Gastroesophageal sphincter (tissue), 4 donors: ENCODE measurements around the gene ABCG1. TPM values are rescaled to one million over a fixed set of nuclear protein-coding genes. Genes with fewer than 3 reads are reported as not detected.

Source experiments
- ATAC-seq: fragments of 150-250 bp; one replicate; pipeline ENCODE4 v1.9.1; 2016; ENCODE audit warnings: mild to moderate bottlenecking, moderate library complexity
- H3K27ac ChIP-seq, 4 donors: fragments of 200-600 bp; sonication (generic) in 3 of 4; 1 replicate in 3 of 4; 2 replicates in 1 of 4; pipeline ENCODE4 v1.5.1; 2016 to 2019
- H3K27me3 ChIP-seq: fragments of 200-600 bp; sonication (generic); one replicate; pipeline ENCODE4 v1.5.1; 2019
- H3K36me3 ChIP-seq, 2 donors: fragments of 200-600 bp; sonication (generic); one replicate each; pipeline ENCODE4 v1.5.1; 2019; ENCODE audit warnings: control low read depth in 1 of 2
- H3K4me1 ChIP-seq, 3 donors: fragments of 200-600 bp; sonication (generic); 1 replicate in 2 of 3; 2 replicates in 1 of 3; pipeline ENCODE4 v1.5.1; 2016 to 2019; ENCODE audit warnings: control low read depth in 2 of 3
- H3K4me3 ChIP-seq, 2 donors: fragments of 200-600 bp; sonication (generic); one replicate each; pipeline ENCODE4 v1.5.1; 2019; ENCODE audit warnings: mild to moderate bottlenecking in 1 of 2, moderate library complexity in 1 of 2
- H3K9me3 ChIP-seq, 3 donors: fragments of 200-600 bp; sonication (generic); one replicate each; pipeline ENCODE4 v1.5.1; 2017 to 2019; ENCODE audit warnings: control low read depth in 2 of 3
- CTCF ChIP-seq, 4 experiments: fragments of 200-600 bp in 2 of 4; fragments of 450-650 bp in 2 of 4; sonication (generic) in 1 of 4; IDR thresholded peaks; one replicate each; pipeline ENCODE4 v1.5.1; 2017 to 2019; ENCODE audit warnings: antibody characterized with exemption in 4 of 4, mild to moderate bottlenecking in 2 of 4, moderate library complexity in 2 of 4
- EP300 ChIP-seq: sonication (generic); formaldehyde crosslinking; IDR thresholded peaks from one replicate; pipeline ENCODE4 v1.6.1; 2017; ENCODE audit warnings: antibody characterized with exemption, mild to moderate bottlenecking
- POLR2A ChIP-seq, 2 donors: fragments of 450-650 bp; IDR thresholded peaks; one replicate each; pipeline ENCODE4 v1.6.1; 2017; ENCODE audit warnings: antibody characterized with exemption in 2 of 2, mild to moderate bottlenecking in 2 of 2, moderate library complexity in 1 of 2
- POLR2AphosphoS5 ChIP-seq: sonication (generic); formaldehyde crosslinking; IDR thresholded peaks from one replicate; pipeline ENCODE4 v1.6.1; 2017; ENCODE audit warnings: antibody characterized with exemption
- WGBS, 2 donors: methylation state at CpG; one replicate each; pipeline ENCODE4 v1.1.5; 2018; ENCODE audit warnings: low coverage in 1 of 2; 5-methylcytosine and 5-hydroxymethylcytosine counted together
- total RNA-seq, 4 donors: library from RNA; depleted of rRNA; stranded (reverse); fragments of >200 nt; gene quantifications; one replicate each; pipeline ENCODE4 v1.1.0, GENCODE V29; 2016

ABCG1 gene
- total RNA-seq, 4 donors from 2014 or later, result 15.9 to 21.8 (median 18.0) TPM

- no peak for TF ChIP-seq EP300
- TF ChIP-seq CTCF (IDR thresholded peaks at IDR 0.05), result no peak
- no peak for TF ChIP-seq POLR2A (IDR thresholded peaks at IDR 0.05)
- no peak for TF ChIP-seq POLR2AphosphoS5
- Histone ChIP-seq H3K9me3 (no peaks in the 10 kb centered on the region), H3K27me3 (no peaks in the 10 kb centered on the region), H3K36me3 (no peaks in the 10 kb centered on the region), H3K4me3 (no peak overlapping the region), H3K4me1 (peaks cover 0 to 52% (median 0%) of the 10 kb centered on the region in 3 donors), H3K27ac (no peak overlapping the region)
- 83% methylated on average over 2 of the region's 8 CpGs; no CpG with 5 or more reads in 1 of the 2 donors for WGBS, 2 donors
- no peak for ATAC-seq
Observed at GRCh38 chr21:42253466-42253865, 34.5 kb downstream of the ABCG1 start.

- WGBS, 2 donors, result 65 to 67% methylated on average over 6 of the region's 6 CpGs
- Histone ChIP-seq H3K4me1 (peaks cover 0 to 58% (median 0%) of the 10 kb centered on the region in 3 donors), H3K27ac (no peak overlapping the region), H3K4me3 (no peak overlapping the region), H3K27me3 (no peaks in the 10 kb centered on the region), H3K9me3 (no peaks in the 10 kb centered on the region), H3K36me3 (no peaks in the 10 kb centered on the region)
- TF ChIP-seq CTCF (IDR thresholded peaks at IDR 0.05) (no peak), POLR2A (IDR thresholded peaks at IDR 0.05) (no peak), POLR2AphosphoS5 (no peak), EP300 (no peak)
- no peak for ATAC-seq
Observed at GRCh38 chr21:42254083-42254482, 35.1 kb downstream of the ABCG1 start.

- 67 to 79% methylated on average over 9 to 10 of the region's 17 CpGs for WGBS, 2 donors
- Histone ChIP-seq H3K27ac (no peak overlapping the region), H3K27me3 (no peaks in the 10 kb centered on the region), H3K4me1 (peaks cover 0 to 67% (median 6%) of the 10 kb centered on the region in 3 donors), H3K4me3 (no peak overlapping the region), H3K9me3 (no peaks in the 10 kb centered on the region), H3K36me3 (no peaks in the 10 kb centered on the region)
- TF ChIP-seq CTCF (IDR thresholded peaks at IDR 0.05) (no peak), POLR2A (IDR thresholded peaks at IDR 0.05) (no peak), EP300 (no peak), POLR2AphosphoS5 (no peak)
- no peak for ATAC-seq
Observed at GRCh38 chr21:42254651-42255601, 36.0 kb downstream of the ABCG1 start.

- WGBS, 2 donors, result 100% methylated on average over 1 to 3 of the region's 4 CpGs
- ATAC-seq, result no peak
- Histone ChIP-seq H3K36me3 (no peaks in the 10 kb centered on the region), H3K4me1 (peaks cover 0 to 76% (median 6%) of the 10 kb centered on the region in 3 donors), H3K9me3 (no peaks in the 10 kb centered on the region), H3K27me3 (no peaks in the 10 kb centered on the region), H3K27ac (no peak overlapping the region), H3K4me3 (no peak overlapping the region)
- TF ChIP-seq POLR2AphosphoS5, result no peak
- TF ChIP-seq EP300, result no peak
- TF ChIP-seq CTCF (IDR thresholded peaks at IDR 0.05), result no peak
- no peak for TF ChIP-seq POLR2A (IDR thresholded peaks at IDR 0.05)
Observed at GRCh38 chr21:42255825-42256224, 36.9 kb downstream of the ABCG1 start.

GRCh38 chr21:42256316-42256715 is 37.4 kb downstream of the ABCG1 start:
- Histone ChIP-seq H3K9me3 (no peaks in the 10 kb centered on the region), H3K36me3 (no peaks in the 10 kb centered on the region), H3K27ac (no peak overlapping the region), H3K4me1 (peaks cover 0 to 80% (median 9%) of the 10 kb centered on the region in 3 donors), H3K4me3 (no peak overlapping the region), H3K27me3 (no peaks in the 10 kb centered on the region)
- no peak for TF ChIP-seq EP300
- TF ChIP-seq CTCF (IDR thresholded peaks at IDR 0.05), result no peak
- no peak for TF ChIP-seq POLR2A (IDR thresholded peaks at IDR 0.05)
- TF ChIP-seq POLR2AphosphoS5, result no peak
- no CpG with 5 or more reads among the region's 4 CpGs for WGBS, 2 donors
- ATAC-seq, result no peak
